GM19438 (cell line): ENCODE data around the gene BORCS8.

Experiments
- ATAC-seq: cut with Tn5 transposase; IDR thresholded peaks from one replicate; pipeline ENCODE4 v1.9.1; 2021; ENCODE audit warnings: low read depth; ENCODE audit not compliant: unreplicated experiment

The BORCS8 gene

DNA sequence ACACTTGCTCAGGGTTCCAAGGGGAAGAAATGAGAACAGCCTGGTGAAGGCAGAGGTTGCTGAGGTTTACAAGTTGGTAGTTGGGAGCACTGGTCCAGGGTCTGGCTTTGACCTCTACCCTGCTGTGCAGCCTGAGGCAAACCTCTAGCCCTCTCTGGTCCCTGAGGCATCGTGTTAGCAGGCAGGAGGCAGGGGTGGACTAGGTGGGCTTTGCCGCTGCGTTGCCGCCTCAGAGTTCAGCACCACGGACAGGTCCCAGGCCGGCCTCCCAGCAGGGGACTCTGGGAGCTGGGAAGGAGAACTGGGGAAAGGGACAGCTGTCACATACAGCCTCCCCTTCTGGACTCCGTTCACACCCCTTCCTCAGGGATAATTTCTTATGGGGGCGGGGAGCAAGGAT, 22.9 kb upstream of the BORCS8 start:
- ATAC-seq = no peak

GRCh38 chr19:19214159-19214490, 22.2 kb upstream of the BORCS8 start:
- ATAC-seq = no peak

- ATAC-seq = no peak
These were observed 21.6 kb upstream of the BORCS8 start for GRCh38 chr19:19213426-19214158.

- ATAC-seq = no peak
These were observed 21.0 kb upstream of the BORCS8 start for GRCh38 chr19:19212916-19213315.

GRCh38 chr19:19211499-19212420, 19.8 kb upstream of the BORCS8 start, which contains the start of gene NCAN:
NCAN (plus strand) TSS chr19:19211958; CDS start chr19:19216954, 4,996 bp downstream.
- no peak for ATAC-seq

DNA sequence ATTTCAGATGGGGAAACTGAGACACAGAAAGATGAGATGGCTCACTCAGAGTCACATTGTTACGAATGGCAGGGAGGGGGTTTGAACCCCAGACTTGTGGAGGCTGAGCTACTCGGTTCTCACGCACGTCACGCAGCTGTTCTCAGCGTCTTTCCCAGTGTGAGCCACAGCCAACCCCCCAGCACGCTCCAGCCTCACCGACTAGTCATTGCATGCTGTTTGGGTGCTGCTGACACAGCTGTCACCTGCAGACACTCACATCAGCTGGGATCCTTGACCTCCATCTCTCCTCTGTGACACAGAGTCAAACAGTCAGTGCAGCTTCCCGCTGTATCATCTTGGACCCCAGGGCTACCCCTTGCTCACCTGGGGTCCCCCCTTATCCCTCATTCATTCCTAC, 17.4 kb upstream of the BORCS8 start:
- no peak for ATAC-seq

DNA sequence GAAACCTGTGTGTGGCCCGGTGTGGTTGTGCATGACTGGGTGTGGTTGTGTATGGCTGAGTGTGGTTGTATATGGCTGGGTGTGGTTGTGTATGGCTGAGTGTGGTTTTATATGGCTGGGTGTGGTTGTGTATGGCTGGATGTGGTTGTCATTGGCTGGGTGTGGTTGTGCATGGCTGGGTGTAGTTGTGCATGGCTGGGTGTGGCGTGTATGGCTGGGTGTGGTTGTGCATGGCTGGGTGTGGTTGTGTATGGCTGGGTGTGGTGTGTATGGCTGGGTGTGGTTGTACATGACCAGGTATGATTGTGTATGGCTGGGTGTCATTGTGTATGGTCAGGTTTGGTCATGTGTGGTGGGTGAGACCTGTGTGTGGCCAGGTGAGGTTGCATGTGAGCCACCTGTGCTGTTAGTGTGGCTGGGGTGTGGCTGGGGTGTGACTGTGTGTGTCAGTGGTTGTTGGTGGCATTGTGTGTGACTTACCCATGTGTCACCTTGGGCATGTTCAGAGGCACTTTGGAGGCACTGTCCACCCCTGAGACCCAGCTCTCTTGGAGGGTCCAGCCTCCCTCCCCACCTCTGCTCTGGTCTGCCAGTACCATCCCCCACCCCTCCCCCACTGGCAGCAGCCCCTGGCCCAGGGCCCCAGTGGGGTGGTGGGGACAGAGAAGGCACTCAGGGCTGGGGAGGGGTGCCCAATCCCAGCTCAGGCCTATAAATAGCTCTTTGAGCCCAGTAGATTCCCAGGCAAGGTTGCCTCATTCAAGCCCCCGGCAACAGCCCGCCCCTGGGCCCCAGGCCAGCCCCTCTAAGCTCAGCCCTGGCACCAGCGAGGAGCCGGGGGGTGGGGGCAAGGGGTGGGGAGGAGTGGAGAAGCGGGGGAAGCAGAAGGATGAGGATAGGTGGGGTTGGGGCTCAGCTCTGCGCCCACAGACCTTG, 16.0 kb upstream of the BORCS8 start:
- ATAC-seq = no peak

DNA sequence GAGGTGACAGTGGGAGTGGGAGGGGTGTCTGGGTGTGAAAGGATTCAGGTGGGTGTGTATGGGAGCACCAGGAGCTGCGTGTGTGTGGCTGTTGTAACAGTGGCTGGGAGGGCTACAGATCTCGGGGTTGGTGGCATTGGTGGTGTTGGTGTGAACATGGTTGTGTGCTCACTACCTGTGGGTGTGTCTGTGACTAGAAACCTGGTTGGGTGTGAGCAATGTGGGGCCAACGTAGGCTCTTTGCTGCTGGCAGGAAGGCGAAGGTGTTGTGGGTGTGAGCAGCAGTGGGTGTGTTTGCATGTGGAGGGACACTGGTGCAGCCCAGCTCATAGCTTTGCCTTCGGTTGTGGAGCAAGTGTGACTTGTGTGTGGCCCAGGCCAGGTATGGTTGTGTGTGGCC, 15.0 kb upstream of the BORCS8 start:
- no peak for ATAC-seq

DNA sequence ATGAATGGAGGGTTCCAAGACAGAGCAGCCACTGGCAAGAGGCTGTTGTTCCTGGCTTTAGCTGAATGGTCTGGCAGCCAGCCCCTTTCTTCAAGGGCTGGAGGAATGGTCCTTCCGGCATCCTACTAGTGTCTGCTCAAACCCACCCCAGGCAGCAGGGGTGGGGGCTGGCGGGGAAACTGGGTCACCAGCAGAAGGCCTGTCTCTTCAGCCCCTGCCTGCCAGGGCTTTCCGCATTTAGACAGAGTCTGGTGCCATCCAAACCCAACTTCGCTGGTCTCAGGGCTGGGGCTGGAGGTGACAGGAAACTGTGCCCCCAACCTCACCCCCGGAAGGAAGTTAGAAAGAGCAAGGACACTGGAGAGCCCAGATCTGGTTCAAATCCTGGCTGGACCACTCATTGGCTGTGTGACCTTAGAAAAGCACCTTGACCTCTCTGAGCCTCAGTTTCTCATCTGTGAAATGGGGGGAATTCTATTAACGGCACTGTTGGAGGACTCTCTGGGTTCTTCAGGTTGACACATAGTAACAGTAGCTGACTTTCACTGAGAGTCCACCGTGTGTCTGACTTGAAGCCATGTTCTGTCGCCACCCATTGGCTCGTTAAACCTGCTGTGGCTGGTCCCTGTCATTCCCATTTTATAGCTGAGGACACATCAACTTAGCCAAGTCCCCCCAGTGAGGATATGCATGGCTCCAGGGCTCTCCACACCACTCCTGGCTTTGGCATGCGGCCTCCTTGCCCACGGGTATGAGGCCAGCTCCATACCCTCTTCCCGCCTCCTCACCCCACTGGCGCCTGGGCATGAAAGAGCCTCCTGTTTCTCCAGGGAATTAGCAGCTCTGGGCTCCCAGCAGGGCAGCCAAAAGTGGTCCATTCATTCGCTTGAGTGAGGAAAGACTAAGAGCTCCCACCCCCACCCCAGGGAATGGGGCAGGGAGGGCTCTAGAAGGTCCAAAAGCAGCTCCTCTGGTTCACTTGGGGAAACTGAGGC, 13.8 kb upstream of the BORCS8 start:
- ATAC-seq = no peak

DNA sequence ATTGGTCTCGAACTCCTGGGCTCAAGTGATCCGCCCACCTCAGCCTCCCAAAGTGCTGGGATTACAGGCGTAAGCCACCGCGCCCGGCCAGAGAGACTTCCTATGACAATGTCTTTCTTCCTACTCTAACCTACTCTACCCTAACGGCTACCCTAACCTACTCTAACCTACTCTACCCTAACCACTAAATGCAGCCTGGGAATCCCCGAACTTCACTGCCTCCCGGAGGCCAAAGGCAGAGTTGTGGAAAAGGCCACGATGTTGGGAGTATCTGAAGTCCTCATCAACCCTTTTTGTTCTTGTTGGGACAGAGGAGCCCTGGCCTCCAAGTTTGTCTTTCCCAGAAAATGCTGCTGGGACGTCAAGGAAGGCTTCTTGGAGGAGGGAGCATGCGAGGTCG, 12.2 kb upstream of the BORCS8 start:
- no peak for ATAC-seq

- ATAC-seq = peak; percentile 66
These were observed 11.3 kb upstream of the BORCS8 start, which contains the start of gene NR2C2AP for GRCh38 chr19:19203012-19203856. NR2C2AP (minus strand) TSS chr19:19203414; CDS start chr19:19203060, 354 bp downstream.

DNA sequence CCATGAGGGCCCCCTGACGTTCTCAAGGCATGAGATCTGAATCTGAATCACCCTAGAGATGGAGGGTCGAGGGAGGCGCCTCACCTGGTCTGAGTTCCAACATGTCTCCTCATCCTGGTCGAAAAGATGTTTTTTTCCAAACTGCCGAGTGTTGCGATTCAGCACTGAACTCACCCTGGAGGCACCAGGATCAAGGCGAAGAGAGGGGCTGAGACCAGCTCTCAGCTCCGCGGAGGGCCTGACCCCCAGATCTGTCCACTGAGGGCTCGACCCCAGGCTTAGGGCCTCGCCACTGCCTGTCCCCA, 10.7 kb upstream of the BORCS8 start:
- no peak for ATAC-seq

- ATAC-seq = no peak
These were observed 10.0 kb upstream of the BORCS8 start for GRCh38 chr19:19201697-19202630.

GRCh38 chr19:19193926-19194325, 2.0 kb upstream of the BORCS8 start:
- no peak for ATAC-seq

- no peak for ATAC-seq
These were observed 1.0 kb upstream of the BORCS8 start for GRCh38 chr19:19192910-19193423.

- no peak for ATAC-seq
These were observed 229 bp downstream of the BORCS8 start for GRCh38 chr19:19191768-19192077.

- no peak for ATAC-seq
These were observed 5.2 kb downstream of the BORCS8 start for GRCh38 chr19:19186742-19187141.
